Panc1 (cell line): ENCODE results near the gene SBF1. TPM values are rescaled to one million over a fixed set of nuclear protein-coding genes. Genes with fewer than 3 reads are reported as not detected.

Experiments
- ATAC-seq: fragments of 200-7000 bp; cut with Tn5 transposase; 2 replicates; pipeline ENCODE4 v1.9.1; 2020; ENCODE audit warnings: mild to moderate bottlenecking, moderate library complexity
- BruUV-seq: library from RNA; stranded (reverse); fragments of 400-500 nt; replicated peaks from 2 replicates; lab custom pipeline; 2021; lab: Mats Ljungman, UMichigan
- CTCF ChIA-PET: fragments of 300-600 bp; sonication (Branson Sonifier 250); formaldehyde crosslinking; loops from one replicate; lab custom pipeline; 2022; ENCODE audit warnings: antibody characterized with exemption; lab: Charles Lee
- POLR2A ChIA-PET: fragments of 300-600 bp; sonication (Branson Sonifier 250); formaldehyde crosslinking; loops from one replicate; lab custom pipeline; 2022; ENCODE audit warnings: antibody characterized with exemption; lab: Charles Lee
- DNase-seq: peaks from one replicate; pipeline ENCODE4 v3.0.0-alpha.2; 2010; ENCODE audit warnings: low read depth, low spot score
- H3K27ac ChIP-seq: 2 replicates; pipeline ENCODE4 v1.5.1; 2011; ENCODE audit warnings: mild to moderate bottlenecking, low read length, inconsistent platforms
- H3K27me3 ChIP-seq: fragments of 200-500 bp; sonication (Bioruptor generic); 2 replicates; pipeline ENCODE4 v1.6.0; 2014; ENCODE audit warnings: low read length, inconsistent platforms; ENCODE audit not compliant: control insufficient read depth, insufficient read depth
- H3K36me3 ChIP-seq: fragments of 200-500 bp; sonication (Bioruptor generic); 2 replicates; pipeline ENCODE4 v1.5.1; 2014; ENCODE audit warnings: inconsistent platforms, mild to moderate bottlenecking, low read length, moderate library complexity; ENCODE audit not compliant: control insufficient read depth, insufficient read depth
- H3K4me1 ChIP-seq: 2 replicates; pipeline ENCODE4 v1.5.1; 2011; ENCODE audit warnings: inconsistent platforms, mild to moderate bottlenecking, low read length, moderate library complexity; ENCODE audit not compliant: control insufficient read depth, insufficient read depth
- H3K4me3 ChIP-seq, 2 experiments: 2 replicates each; pipeline ENCODE4 v1.5.1; 2011 to 2012; ENCODE audit warnings: low read depth in 2 of 2, low read length in 2 of 2, mild to moderate bottlenecking in 2 of 2, inconsistent platforms in 1 of 2, moderate library complexity in 1 of 2
- H3K9me3 ChIP-seq: fragments of 200-500 bp; sonication (Bioruptor generic); 2 replicates; pipeline ENCODE4 v1.5.1; 2014; ENCODE audit warnings: low read depth, mild to moderate bottlenecking, inconsistent platforms, low read length, moderate library complexity; ENCODE audit not compliant: control insufficient read depth, insufficient read depth
- CTCF ChIP-seq: fragments of 450-650 bp; IDR thresholded peaks from 2 replicates; pipeline ENCODE4 v1.5.1; 2017; ENCODE audit warnings: mild to moderate bottlenecking
- POLR2AphosphoS5 ChIP-seq: IDR thresholded peaks from 2 replicates; pipeline ENCODE4 v1.6.1; 2012; ENCODE audit warnings: mild to moderate bottlenecking, low read depth, low read length, moderate library complexity
- REST ChIP-seq, 2 experiments: IDR thresholded peaks; 2 replicates each; pipeline ENCODE4 v1.6.1; 2011 to 2012; ENCODE audit warnings: low read depth in 2 of 2, control low read depth in 1 of 2, low read length in 1 of 2, mild to moderate bottlenecking in 1 of 2, moderate library complexity in 1 of 2; ENCODE audit not compliant: insufficient read depth in 1 of 2
- SIN3A ChIP-seq: IDR thresholded peaks from 2 replicates; pipeline ENCODE4 v1.6.1; 2012; ENCODE audit warnings: low read depth, mild to moderate bottlenecking, low read length, moderate library complexity, borderline replicate concordance; ENCODE audit not compliant: insufficient read depth
- TCF7L2 ChIP-seq: IDR thresholded peaks from 2 replicates; pipeline ENCODE4 v1.6.1; 2011; ENCODE audit warnings: mild to moderate bottlenecking, low read depth, low read length, inconsistent platforms
- in situ Hi-C: cut with HindIII; loops from 2 replicates; pipeline ENCODE4 v1.10.0; 2016; ENCODE audit warnings: low sequenced_read_pairs, low pct_unique_long_range_greater_than_20kb
- intact Hi-C: fragments of 100-400 bp; cut with micrococcal nuclease; formaldehyde crosslinking; loops from one replicate; pipeline ENCODE4 v1.10.0; 2022; ENCODE audit not compliant: unreplicated experiment
- total RNA-seq: library from RNA; stranded (reverse); gene quantifications from one replicate; pipeline ENCODE4 v1.2.1, GENCODE V29; 2021; ENCODE audit not compliant: unreplicated experiment

Gene SBF1
- total RNA-seq, 1 experiment from 2014 or later, result 59.2 TPM

GRCh38 chr22:50420581-50420980, 54.3 kb downstream of the SBF1 start:
- no peaks in the 10 kb centered on the region for H3K27me3 ChIP-seq
- no peaks in the 10 kb centered on the region for H3K9me3 ChIP-seq
- no peak overlapping the region for H3K4me3 ChIP-seq
- ChIA-PET POLR2A (no interaction called here), CTCF (no interaction called here)
- peaks cover 5% of the 10 kb centered on the region for H3K36me3 ChIP-seq
- no peak; the same call in 1 of the 2 replicates for ATAC-seq
- TF ChIP-seq TCF7L2, result no peak
- TF ChIP-seq POLR2AphosphoS5, result no peak
- no peak for TF ChIP-seq REST (IDR thresholded peaks at IDR 0.05; ENCODE audit: insufficient read depth in 1 of 2, low read depth in 2 of 2, low read length in 1 of 2)
- no peak for TF ChIP-seq CTCF
- no peak for TF ChIP-seq SIN3A
- BruUV-seq, result no TSS peak
- no peak overlapping the region for H3K27ac ChIP-seq
- in situ Hi-C loops, result no loop called here
- no peak for DNase-seq
- no peaks in the 10 kb centered on the region for H3K4me1 ChIP-seq
- intact Hi-C loops, result no loop called here

GRCh38 chr22:50420015-50420414, 54.8 kb downstream of the SBF1 start:
- intact Hi-C loops (no loop called here), in situ Hi-C loops (no loop called here)
- TF ChIP-seq SIN3A (no peak), POLR2AphosphoS5 (no peak), REST (IDR thresholded peaks at IDR 0.05; ENCODE audit: insufficient read depth in 1 of 2, low read depth in 2 of 2, low read length in 1 of 2) (no peak), CTCF (no peak), TCF7L2 (no peak)
- no peak; the same call in 1 of the 2 replicates for ATAC-seq
- no peak overlapping the region for H3K27ac ChIP-seq
- no peaks in the 10 kb centered on the region for H3K27me3 ChIP-seq
- H3K4me3 ChIP-seq, result no peak overlapping the region
- BruUV-seq, result no TSS peak
- ChIA-PET CTCF (no interaction called here), POLR2A (no interaction called here)
- H3K36me3 ChIP-seq, result peaks cover 5% of the 10 kb centered on the region
- no peaks in the 10 kb centered on the region for H3K9me3 ChIP-seq
- H3K4me1 ChIP-seq, result no peaks in the 10 kb centered on the region
- DNase-seq, result no peak
